ENCODE results near the gene RBM20. TPM values are rescaled to one million over a fixed set of nuclear protein-coding genes. Genes with fewer than 3 reads are reported as not detected.

The RBM20 gene
- total and polyA plus RNA-seq, 2 of the 4 experiments (the other 2 are of a cell fraction), result under 0.01 to 0.15 TPM

GRCh38 chr10:110844617-110844881, 200.4 kb downstream of the RBM20 start (continued):
- TF ChIP-seq MXI1 (IDR thresholded peaks at IDR 0.05; ENCODE audit: borderline replicate concordance, low read depth, low read length) (no peak), NFE2L2 (IDR thresholded peaks at IDR 0.05; ENCODE audit: low read depth, low read length) (no peak)

GRCh38 chr10:110845192-110845755, 201.1 kb downstream of the RBM20 start:
- H4K91ac ChIP-seq (ENCODE audit: insufficient read depth, low read depth, low read length), result no peak overlapping the region
- H2AK9ac ChIP-seq (replicated peaks; ENCODE audit: low read depth, low read length, poor library complexity), result no peak overlapping the region
- no peak overlapping the region for H2BK15ac ChIP-seq (ENCODE audit: low read depth, low read length)
- H3K14ac ChIP-seq (replicated peaks; ENCODE audit: low read depth, low read length), result no peak overlapping the region
- ChIA-PET POLR2A (ENCODE audit: unreplicated experiment) (no interaction called here), CTCF (interaction anchor here (0.8 kb wide), 1 partner anchor 72 kb away, joined by 3 read pairs; no protein-coding TSS in a partner anchor)
- dilution Hi-C loops (cut with HindIII; ENCODE audit: low sequenced_read_pairs, unreplicated experiment), result no loop called here
- H3K9me1 ChIP-seq (ENCODE audit: insufficient read depth, low read length), result no peaks in the 10 kb centered on the region
- in situ Hi-C loops (cut with MboI; ENCODE audit: low sequenced_read_pairs), result no loop called here
- no peak overlapping the region for H3K18ac ChIP-seq (ENCODE audit: low read depth, low read length)
- no peaks in the 10 kb centered on the region for H3K36me3 ChIP-seq (ENCODE audit: control insufficient read depth, insufficient read depth, low read length)
- H3K23ac ChIP-seq (ENCODE audit: low read depth, low read length), result no peak overlapping the region
- H3K4ac ChIP-seq (ENCODE audit: low read depth, low read length), result no peak overlapping the region
- no peak overlapping the region for H2BK20ac ChIP-seq (ENCODE audit: low read depth, low read length)
- intact Hi-C loops (cut with micrococcal nuclease), result no loop called here
- H3K4me1 ChIP-seq (ENCODE audit: control insufficient read depth, insufficient read depth, low read length), result no peaks in the 10 kb centered on the region
- no peak overlapping the region for H3K56ac ChIP-seq (ENCODE audit: extremely low read depth, insufficient read depth, low read length)
- WGBS, 2 experiments (ENCODE audit: extremely low coverage in 2 of 2, insufficient read length in 1 of 2), result no CpG with 5 or more reads among the region's 2 CpGs
- H2AK5ac ChIP-seq (ENCODE audit: low read depth, low read length), result no peak overlapping the region
- no peak overlapping the region for H4K8ac ChIP-seq (ENCODE audit: low read depth in 2 of 2, low read length in 2 of 2)
- no peak overlapping the region for H3K4me2 ChIP-seq (ENCODE audit: low read depth, low read length)
- no peak overlapping the region for H3K4me3 ChIP-seq (ENCODE audit: insufficient read depth, low read depth, low read length)
- no TSS peak for BruUV-seq (replicated peaks)
- H4K20me1 ChIP-seq (ENCODE audit: insufficient read depth, low read length), result no peaks in the 10 kb centered on the region
- no peak overlapping the region for H3K27ac ChIP-seq (ENCODE audit: insufficient read depth, low read length)
- no peak overlapping the region for H4K5ac ChIP-seq (ENCODE audit: low read depth, low read length)
- H2BK5ac ChIP-seq (ENCODE audit: low read depth, low read length, poor library complexity, severe bottlenecking), result no peak overlapping the region
- no peak for ATAC-seq (ENCODE audit: low read depth)
- H3K27me3 ChIP-seq (ENCODE audit: control insufficient read depth, insufficient read depth, low read length), result peaks cover 22% of the 10 kb centered on the region
- H3K9ac ChIP-seq (ENCODE audit: low read depth, low read length), result no peak overlapping the region
- no peaks in the 10 kb centered on the region for H3K79me1 ChIP-seq (ENCODE audit: low read depth in 1 of 2, low read length in 2 of 2)
- DNase-seq, result no peak
- H3K9me3 ChIP-seq (ENCODE audit: control insufficient read depth, insufficient read depth, low read length), result no peaks in the 10 kb centered on the region
- H2AFZ ChIP-seq (replicated peaks; ENCODE audit: low read length, poor library complexity), result no peak overlapping the region
- no peak overlapping the region for H2BK120ac ChIP-seq (ENCODE audit: low read depth, low read length)
- TF ChIP-seq SMC3 (IDR thresholded peaks at IDR 0.05; ENCODE audit: low read depth, low read length) (no peak), NFE2L2 (IDR thresholded peaks at IDR 0.05; ENCODE audit: low read depth, low read length) (no peak), RAD21 (IDR thresholded peaks at IDR 0.05; ENCODE audit: low read length) (no peak), CEBPB (IDR thresholded peaks at IDR 0.05; ENCODE audit: low read depth, low read length) (no peak), BHLHE40 (IDR thresholded peaks at IDR 0.05; ENCODE audit: low read depth, low read length) (no peak), RFX5 (IDR thresholded peaks at IDR 0.05; ENCODE audit: low read depth, low read length) (no peak), CTCF (conservative IDR thresholded peaks at IDR 0.05; ENCODE audit: low read depth, low read length) (no peak), ELK1 (IDR thresholded peaks at IDR 0.05; ENCODE audit: borderline replicate concordance, low read depth, low read length) (no peak), MXI1 (IDR thresholded peaks at IDR 0.05; ENCODE audit: borderline replicate concordance, low read depth, low read length) (no peak), RCOR1 (IDR thresholded peaks at IDR 0.05; ENCODE audit: insufficient replicate concordance, low read length) (no peak), MAZ (IDR thresholded peaks at IDR 0.05; ENCODE audit: borderline replicate concordance, low read depth, low read length) (no peak), MAFK (IDR thresholded peaks at IDR 0.05; ENCODE audit: low read depth, low read length) (no peak), CHD1 (IDR thresholded peaks at IDR 0.05; ENCODE audit: low read depth, low read length) (no peak), POLR2A (IDR thresholded peaks at IDR 0.05; ENCODE audit: low read depth, low read length) (no peak)
